ENCODE measurements around the gene ZBTB45.

DNA sequence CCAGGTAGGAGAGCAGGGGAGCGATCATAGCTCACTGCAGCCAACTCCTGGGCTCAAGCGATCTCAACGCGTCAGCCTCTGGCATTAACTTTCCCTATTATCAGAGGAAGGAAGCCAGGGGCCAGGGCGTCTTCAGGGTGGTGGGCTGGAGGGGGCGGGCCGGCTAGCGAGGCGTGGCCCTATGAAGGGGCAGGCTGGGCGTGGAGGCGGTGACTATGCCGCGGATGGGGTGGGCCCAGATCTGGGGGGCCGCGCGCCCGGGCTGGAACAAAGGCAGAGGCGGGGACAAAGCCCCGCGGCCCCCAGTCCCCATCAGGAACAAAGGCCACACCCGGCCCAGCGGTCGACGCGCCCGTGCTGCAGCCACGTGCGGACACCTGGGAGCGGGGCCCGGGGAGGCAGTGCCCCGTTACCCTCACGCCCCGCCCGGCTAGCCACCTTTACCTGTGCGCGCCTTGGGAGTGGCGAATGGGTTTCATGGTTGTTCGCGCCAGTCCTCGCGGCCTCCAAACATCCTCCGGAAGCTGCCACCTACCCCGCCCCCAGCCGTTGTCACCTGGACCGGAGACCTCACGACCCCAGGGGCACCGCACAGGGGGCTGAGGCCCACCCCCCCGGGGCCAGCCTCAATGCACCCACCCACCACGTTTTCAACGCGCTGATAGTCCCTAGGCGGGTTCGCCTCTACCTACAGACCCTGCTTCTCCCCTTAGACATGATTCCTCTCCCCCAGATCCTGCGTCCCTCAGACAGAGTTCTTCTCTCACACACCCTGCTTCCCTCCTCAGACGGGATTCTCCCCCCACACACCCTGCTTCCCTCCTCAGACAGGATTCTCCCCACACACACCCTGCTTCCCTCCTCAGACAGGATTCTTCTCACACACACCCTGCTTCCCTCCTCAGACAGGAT lies 18.9 kb upstream of the ZBTB45 start:
- TF ChIP-seq SIN3A (IDR thresholded peaks at IDR 0.05; ENCODE audit: low read depth) (no peak), TCF7L2 (IDR thresholded peaks at IDR 0.05; ENCODE audit: borderline replicate concordance, extremely low read depth, insufficient read depth, insufficient read length) (no peak), POLR2AphosphoS5 (IDR thresholded peaks at IDR 0.05; ENCODE audit: low read depth, low read length) (no peak), POLR2A (IDR thresholded peaks at IDR 0.05; ENCODE audit: borderline replicate concordance, extremely low read depth, insufficient read depth, insufficient read length) (no peak), EZH2 (IDR thresholded peaks at IDR 0.05) (no peak), RAD21 (IDR thresholded peaks at IDR 0.05; ENCODE audit: low read depth) (no peak)
- TF ChIP-seq, protein P1, sequence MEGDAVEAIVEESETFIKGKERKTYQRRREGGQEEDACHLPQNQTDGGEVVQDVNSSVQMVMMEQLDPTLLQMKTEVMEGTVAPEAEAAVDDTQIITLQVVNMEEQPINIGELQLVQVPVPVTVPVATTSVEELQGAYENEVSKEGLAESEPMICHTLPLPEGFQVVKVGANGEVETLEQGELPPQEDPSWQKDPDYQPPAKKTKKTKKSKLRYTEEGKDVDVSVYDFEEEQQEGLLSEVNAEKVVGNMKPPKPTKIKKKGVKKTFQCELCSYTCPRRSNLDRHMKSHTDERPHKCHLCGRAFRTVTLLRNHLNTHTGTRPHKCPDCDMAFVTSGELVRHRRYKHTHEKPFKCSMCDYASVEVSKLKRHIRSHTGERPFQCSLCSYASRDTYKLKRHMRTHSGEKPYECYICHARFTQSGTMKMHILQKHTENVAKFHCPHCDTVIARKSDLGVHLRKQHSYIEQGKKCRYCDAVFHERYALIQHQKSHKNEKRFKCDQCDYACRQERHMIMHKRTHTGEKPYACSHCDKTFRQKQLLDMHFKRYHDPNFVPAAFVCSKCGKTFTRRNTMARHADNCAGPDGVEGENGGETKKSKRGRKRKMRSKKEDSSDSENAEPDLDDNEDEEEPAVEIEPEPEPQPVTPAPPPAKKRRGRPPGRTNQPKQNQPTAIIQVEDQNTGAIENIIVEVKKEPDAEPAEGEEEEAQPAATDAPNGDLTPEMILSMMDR (IDR thresholded peaks at IDR 0.05 in 2 of 3, conservative IDR thresholded peaks at IDR 0.05 in 1 of 3; ENCODE audit: borderline replicate concordance in 1 of 3, insufficient read depth in 1 of 3, low read depth in 2 of 3, low read length in 2 of 3) = no peak
